HG02870 (cell line): ENCODE data around the gene COL4A2.
"Not testable (repeated sequence)": the region's sequence is repeated elsewhere in the genome, so short reads cannot be mapped to it uniquely, and the experiment has no call there.

Source experiments
- ATAC-seq: cut with Tn5 transposase; IDR thresholded peaks from one replicate; pipeline ENCODE4 v1.9.1; 2021; ENCODE audit warnings: mild to moderate bottlenecking, moderate library complexity; ENCODE audit not compliant: unreplicated experiment

The COL4A2 gene

DNA sequence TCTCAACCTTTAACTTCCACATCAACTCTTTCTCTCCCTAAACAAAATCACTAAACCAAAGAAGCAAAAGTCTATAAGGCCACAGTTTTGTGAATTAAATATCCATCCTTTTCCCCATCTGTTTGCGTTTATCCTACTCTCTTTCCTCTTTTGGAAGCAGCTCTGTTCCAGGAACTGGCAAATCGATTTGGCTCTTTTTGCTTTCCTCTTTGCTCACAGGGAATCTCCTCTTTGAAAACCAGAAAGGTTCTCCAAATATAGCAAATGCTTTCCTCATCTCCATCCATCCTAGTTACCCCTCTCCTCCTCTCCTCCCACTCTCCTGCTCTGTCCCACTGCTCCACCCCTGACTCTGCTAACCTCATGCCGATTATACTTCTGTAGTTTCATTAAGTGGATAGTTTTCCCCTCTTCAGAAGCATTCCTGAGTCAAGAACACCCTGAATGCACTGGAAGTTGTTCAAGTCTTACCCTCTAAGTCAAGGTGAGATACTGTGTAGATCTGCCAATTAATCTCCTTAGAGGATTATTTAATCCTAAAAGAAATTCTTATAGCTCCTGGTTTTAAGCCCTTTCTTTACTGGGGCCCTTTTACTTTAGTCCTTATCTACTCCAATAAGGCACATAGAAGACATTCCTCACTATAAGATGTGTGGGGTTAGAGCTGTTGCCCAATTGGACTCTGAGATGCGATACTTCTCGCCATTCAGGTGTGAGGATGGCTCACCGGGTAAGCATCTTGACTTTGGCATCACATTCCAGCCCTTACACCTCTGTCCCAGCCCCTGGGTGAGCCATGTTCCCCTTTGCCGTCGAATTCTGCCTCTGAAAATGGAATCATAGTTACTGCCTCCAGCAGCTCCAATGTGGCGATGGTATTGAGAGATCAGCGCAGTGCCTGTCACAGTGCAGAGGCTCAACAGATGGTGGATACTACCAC, 67.6 kb downstream of the COL4A2 start:
- no peak for ATAC-seq

DNA sequence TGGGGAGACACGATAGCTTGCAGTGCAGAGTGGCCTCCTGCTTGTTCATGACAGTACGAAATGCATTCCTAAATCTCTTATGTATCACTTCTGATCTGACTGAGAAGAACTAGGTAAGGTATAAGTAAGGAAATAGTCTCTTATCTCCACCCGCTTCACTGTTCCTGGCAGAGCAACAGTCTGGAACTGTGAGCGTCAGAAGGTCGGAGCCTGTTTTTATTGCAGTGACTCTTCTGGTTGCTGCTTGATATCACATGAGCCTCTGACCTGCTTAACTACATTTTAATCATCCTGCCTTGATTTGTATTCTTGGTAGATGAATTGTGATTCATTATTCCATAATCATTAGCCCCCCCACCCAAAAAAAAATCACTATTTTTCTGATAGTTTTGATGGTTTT, 69.0 kb downstream of the COL4A2 start:
- ATAC-seq, result no peak

- ATAC-seq, result no peak
These were observed 70.2 kb downstream of the COL4A2 start for GRCh38 chr13:110377178-110377825.

DNA sequence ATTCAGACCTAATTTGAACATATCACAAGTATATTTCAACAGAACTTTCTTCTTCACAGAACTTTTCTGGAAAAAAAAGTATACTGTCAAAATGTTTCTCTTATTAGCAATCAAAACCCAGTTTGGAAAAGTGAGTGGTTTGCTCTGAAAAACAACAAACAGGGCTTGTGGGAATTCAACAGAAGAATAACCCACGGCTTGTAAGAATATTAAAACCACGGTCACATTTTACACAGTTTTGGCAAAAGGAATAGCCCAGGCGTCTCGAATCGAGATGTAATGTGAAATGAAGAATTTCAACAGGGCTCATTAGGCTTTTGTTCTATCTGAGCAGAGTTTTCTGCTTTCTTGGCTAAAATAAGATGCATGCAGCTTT, 70.7 kb downstream of the COL4A2 start:
- no peak for ATAC-seq

DNA sequence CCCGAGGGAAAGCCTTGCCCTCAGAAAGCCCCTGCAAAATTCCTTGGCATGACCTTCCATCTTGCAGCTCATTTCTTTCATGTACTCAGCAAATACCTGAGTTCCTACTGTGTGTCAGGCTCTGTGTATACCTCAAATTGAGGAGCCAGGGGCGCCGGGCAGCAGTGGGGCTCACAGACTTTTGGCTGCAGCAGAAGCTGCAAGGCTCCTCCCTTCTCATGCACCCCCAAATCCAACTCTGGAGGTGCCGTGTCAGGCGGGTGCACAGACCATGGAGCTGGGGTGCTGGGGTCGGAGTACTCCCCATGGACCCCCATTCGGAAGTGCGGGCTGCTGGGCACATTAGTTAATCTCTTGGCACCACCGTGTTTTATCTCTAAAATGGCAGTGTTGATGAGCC, 72.3 kb downstream of the COL4A2 start:
- no peak for ATAC-seq

DNA sequence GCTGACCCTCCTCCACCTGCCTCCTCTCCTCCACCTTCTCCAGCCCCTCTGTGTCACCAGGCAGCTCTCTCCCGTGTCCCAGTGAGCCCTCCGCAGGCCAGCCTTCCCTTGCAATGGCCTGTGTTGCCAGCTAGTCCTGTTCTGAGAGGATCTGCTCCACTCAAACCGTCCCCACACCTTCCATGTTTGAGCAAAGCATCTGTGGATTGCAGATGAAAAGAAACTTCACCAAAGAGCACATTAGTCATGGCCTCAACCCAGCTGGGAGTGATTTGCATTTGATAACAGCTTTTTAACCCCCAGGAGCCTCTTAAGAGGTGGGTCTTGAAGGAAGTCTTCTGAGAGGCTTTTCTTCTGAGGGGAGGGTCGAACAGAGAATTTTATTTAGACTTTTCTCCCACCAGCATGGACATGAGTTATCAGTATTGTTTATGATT, 72.8 kb downstream of the COL4A2 start:
- no peak for ATAC-seq

DNA sequence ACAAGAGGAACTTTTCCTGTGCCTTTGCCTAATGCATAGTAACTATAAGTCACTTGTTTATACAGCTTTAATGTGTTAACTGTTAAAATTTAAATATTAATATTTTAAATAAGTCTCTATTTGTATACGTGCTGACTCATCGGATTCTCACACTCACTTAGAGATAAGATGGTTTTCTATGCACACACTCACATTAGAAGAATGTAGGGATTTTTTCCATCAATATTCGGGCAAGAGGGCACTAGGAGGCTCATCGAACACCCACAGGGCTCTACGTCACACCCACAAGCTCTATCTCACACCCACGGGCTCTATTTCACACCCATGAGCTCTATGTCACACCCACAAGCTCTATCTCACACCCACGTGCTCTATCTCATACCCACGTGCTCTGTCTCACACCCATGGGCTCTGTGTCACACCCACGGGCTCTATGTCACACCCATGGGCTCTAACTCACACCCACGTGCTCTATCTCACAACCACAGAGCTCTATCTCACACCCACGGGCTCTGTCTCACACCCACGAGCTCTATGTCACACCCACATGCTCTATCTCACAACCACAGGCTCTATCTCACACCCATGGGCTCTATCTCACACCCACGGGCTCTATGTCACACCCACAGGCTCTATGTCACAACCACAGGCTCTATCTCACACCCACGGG, 73.4 kb downstream of the COL4A2 start:
- ATAC-seq, result no peak

- no peak for ATAC-seq
These were observed 73.9 kb downstream of the COL4A2 start for GRCh38 chr13:110381029-110381360.

- ATAC-seq, result no peak
These were observed 75.1 kb downstream of the COL4A2 start for GRCh38 chr13:110382229-110382628.

DNA sequence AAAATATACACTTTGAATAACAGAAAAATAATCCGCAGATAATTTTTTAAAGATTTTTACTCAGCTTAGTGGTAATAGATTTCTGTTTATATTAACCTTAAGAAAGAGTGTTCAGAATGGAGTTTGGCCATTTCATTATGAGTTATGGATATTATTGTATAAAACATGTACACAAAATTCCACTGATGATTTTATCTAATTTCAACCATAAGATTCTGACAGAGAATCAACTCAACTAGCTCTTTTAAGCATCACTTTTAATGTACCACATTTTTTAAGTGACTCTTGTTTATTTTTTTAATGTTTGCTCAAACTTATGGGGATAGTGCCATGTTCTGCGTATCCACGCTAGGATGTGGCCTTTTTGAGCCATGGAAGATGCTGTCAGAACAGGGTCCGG, 75.7 kb downstream of the COL4A2 start:
- no peak for ATAC-seq

DNA sequence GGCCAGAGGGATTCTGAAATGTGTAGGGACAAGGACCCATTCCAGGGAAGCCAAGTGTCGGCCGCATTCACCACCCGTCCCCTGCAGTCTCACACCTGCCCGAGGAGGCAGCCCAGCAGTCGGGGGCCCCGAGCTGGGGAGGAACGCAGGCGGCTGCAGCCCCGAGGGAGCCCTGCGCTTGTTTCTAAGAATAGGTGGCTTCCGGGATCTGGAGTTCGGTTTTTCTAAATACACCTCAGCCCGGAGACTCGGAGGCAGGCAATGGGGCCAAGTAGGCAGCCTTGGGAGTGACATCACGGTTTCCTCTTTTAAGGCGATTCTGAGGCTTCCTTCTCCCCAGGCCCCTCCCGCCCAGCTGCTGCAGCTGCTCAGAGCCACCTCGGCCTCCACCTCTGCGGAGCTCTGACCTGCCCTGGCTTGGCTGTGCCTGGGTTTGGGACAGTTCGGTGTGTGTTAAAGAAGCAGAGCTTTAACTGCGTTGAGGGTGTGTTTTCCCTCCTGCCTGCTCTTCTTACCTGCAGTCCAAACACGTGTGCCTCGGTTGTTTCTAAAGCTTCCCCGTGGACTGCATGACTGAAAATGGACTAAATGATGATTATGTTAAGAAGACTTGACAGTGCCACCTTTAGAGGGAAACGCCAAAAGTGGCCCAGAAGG, 80.5 kb downstream of the COL4A2 start:
- ATAC-seq, result peak; percentile 81

GRCh38 chr13:110388108-110388943, 81.2 kb downstream of the COL4A2 start:
- no peak for ATAC-seq

- ATAC-seq, result no peak
These were observed 83.5 kb downstream of the COL4A2 start for GRCh38 chr13:110390567-110390966.

- ATAC-seq, result no peak
These were observed 84.2 kb downstream of the COL4A2 start for GRCh38 chr13:110391273-110391672.

- ATAC-seq, result no peak
These were observed 85.6 kb downstream of the COL4A2 start for GRCh38 chr13:110392510-110393240.

- no peak for ATAC-seq
These were observed 86.7 kb downstream of the COL4A2 start for GRCh38 chr13:110393761-110394160.

- no peak for ATAC-seq
These were observed 87.3 kb downstream of the COL4A2 start for GRCh38 chr13:110394371-110394841.

DNA sequence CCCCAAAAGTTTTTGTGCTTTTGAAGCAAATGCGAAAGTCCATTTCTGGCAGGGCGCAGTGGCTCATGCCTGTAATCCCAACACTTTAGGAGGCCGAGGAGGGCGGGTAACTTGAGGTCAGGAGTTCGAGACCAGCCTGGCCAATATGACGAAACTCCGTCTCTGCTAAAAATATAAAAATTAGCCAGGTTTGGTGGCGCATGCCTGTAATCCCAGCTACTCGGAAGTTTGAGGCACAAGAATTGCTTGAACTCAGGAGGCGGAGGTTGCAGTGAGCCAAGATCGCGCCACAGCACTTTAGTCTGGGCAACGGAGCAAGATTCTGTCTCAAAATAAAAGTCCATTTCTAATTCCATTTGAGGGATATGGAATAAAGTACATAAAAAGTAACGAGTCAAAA, 88.5 kb downstream of the COL4A2 start:
- not testable (repeated sequence) for ATAC-seq

DNA sequence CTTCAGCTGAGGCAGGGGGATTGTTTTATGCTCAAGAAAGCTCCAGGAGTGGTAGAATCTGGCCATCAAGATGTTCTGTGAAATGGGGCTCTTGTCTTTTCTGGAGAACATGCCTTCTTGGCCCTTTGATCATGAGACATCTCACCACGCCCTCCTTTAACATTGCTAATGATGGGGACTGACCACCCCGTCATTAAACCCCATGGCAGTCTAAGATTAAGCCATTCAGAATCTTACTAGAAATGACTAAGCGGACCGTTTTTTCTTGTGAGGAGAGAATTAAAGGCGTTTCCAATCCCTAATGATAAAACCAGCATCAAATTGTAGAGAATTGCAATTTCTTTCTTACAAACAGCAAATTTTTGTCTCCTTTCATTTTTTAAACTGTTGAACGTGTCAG, 89.4 kb downstream of the COL4A2 start:
- no peak for ATAC-seq
